NCI-H2081 treated with DMSO at 0.1 percent for 48 hours (cell line): ENCODE data around the gene ATF3.

Experiments
- DNase-seq: peaks from one replicate; lab custom pipeline; 2025; lab: John Stamatoyannopoulos, UW

Gene ATF3

GRCh38 chr1:212586206-212587015 is 22.1 kb upstream of the ATF3 start:
- no peak for DNase-seq

- no peak for DNase-seq
Measured at GRCh38 chr1:212587016-212587887, 21.3 kb upstream of the ATF3 start.

GRCh38 chr1:212587888-212588510 is 20.6 kb upstream of the ATF3 start:
- no peak for DNase-seq

GRCh38 chr1:212589446-212589845 is 19.1 kb upstream of the ATF3 start:
- DNase-seq: no peak

GRCh38 chr1:212591922-212592321 is 16.6 kb upstream of the ATF3 start:
- no peak for DNase-seq

- DNase-seq: no peak
Measured at GRCh38 chr1:212593821-212594251, 14.7 kb upstream of the ATF3 start.

- no peak for DNase-seq
Measured at GRCh38 chr1:212594640-212595039, 13.9 kb upstream of the ATF3 start.

- no peak for DNase-seq
Measured at GRCh38 chr1:212595229-212595628, 13.3 kb upstream of the ATF3 start.

GRCh38 chr1:212595787-212596714 is 12.5 kb upstream of the ATF3 start:
- DNase-seq: no peak

GRCh38 chr1:212596798-212597197 is 11.8 kb upstream of the ATF3 start:
- DNase-seq: no peak

- no peak for DNase-seq
Measured at GRCh38 chr1:212597487-212597886, 11.1 kb upstream of the ATF3 start.

- DNase-seq: no peak
Measured at GRCh38 chr1:212600071-212600915, 8.3 kb upstream of the ATF3 start.

- no peak for DNase-seq
Measured at GRCh38 chr1:212600980-212601379, 7.6 kb upstream of the ATF3 start.

GRCh38 chr1:212601524-212601923 is 7.0 kb upstream of the ATF3 start:
- no peak for DNase-seq

GRCh38 chr1:212605441-212606394 is 2.8 kb upstream of the ATF3 start:
- DNase-seq: no peak

- no peak for DNase-seq
Measured at GRCh38 chr1:212606395-212607205, 2.0 kb upstream of the ATF3 start.

GRCh38 chr1:212607206-212607912 is 1.2 kb upstream of the ATF3 start:
- no peak for DNase-seq

- DNase-seq: no peak
Measured at GRCh38 chr1:212607913-212608391, 609 bp upstream of the ATF3 start.
